GM12878 (cell line): ENCODE data around the gene GNPTAB. TPM values are rescaled to one million over a fixed set of nuclear protein-coding genes. Genes with fewer than 3 reads are reported as not detected.

Experiments used
- CREM ChIP-seq: IDR thresholded peaks from 2 replicates; pipeline ENCODE4 v1.6.1; 2014; ENCODE audit warnings: antibody characterized with exemption, low read depth
- FOS ChIP-seq: IDR thresholded peaks from 3 replicates; pipeline ENCODE4 v1.6.1; 2011; ENCODE audit warnings: borderline replicate concordance; ENCODE audit not compliant: insufficient read length; ENCODE audit errors: extremely low read depth
- GABPA ChIP-seq: IDR thresholded peaks from 2 replicates; pipeline ENCODE4 v1.6.1; 2014; ENCODE audit warnings: antibody characterized with exemption, low read depth, mild to moderate bottlenecking, inconsistent platforms
- KAT2A ChIP-seq: conservative IDR thresholded peaks from 2 replicates; pipeline ENCODE4 v1.6.1; 2011; ENCODE audit warnings: low read depth, low read length; ENCODE audit not compliant: control insufficient read depth
- MYC ChIP-seq: IDR thresholded peaks from 2 replicates; pipeline ENCODE4 v1.6.1; 2011; ENCODE audit warnings: mild to moderate bottlenecking, low read length, moderate library complexity, inconsistent platforms; ENCODE audit not compliant: insufficient read depth, insufficient replicate concordance, insufficient read length, severe bottlenecking
- NFIC ChIP-seq: IDR thresholded peaks from 2 replicates; pipeline ENCODE4 v1.6.1; 2012; ENCODE audit warnings: low read depth, mild to moderate bottlenecking, inconsistent platforms, low read length, moderate library complexity
- NRF1 ChIP-seq: conservative IDR thresholded peaks from 2 replicates; pipeline ENCODE4 v1.6.1; 2011; ENCODE audit warnings: mild to moderate bottlenecking, low read depth, low read length, improper control_type of control experiment
- POLR2A ChIP-seq: IDR thresholded peaks from 2 replicates; pipeline ENCODE4 v1.6.1; 2011; ENCODE audit warnings: low read depth, mild to moderate bottlenecking, low read length
- POLR2AphosphoS2 ChIP-seq: IDR thresholded peaks from 2 replicates; pipeline ENCODE4 v1.6.1; 2011; ENCODE audit warnings: low read depth, mild to moderate bottlenecking, low read length, improper control_type of control experiment, moderate library complexity
- RB1 ChIP-seq: fragments of 450-650 bp; formaldehyde crosslinking; IDR thresholded peaks from 2 replicates; pipeline ENCODE4 v1.6.1; 2017; ENCODE audit warnings: mild to moderate bottlenecking, borderline replicate concordance
- RUNX3 ChIP-seq: IDR thresholded peaks from 2 replicates; pipeline ENCODE4 v1.6.1; 2012; ENCODE audit warnings: low read length, inconsistent platforms
- TAF1 ChIP-seq: IDR thresholded peaks from 2 replicates; pipeline ENCODE4 v1.6.1; 2011; ENCODE audit warnings: mild to moderate bottlenecking, low read depth, low read length, borderline replicate concordance
- TARDBP ChIP-seq: IDR thresholded peaks from 2 replicates; pipeline ENCODE4 v1.6.1; 2016; ENCODE audit warnings: borderline replicate concordance
- TCF3 ChIP-seq: IDR thresholded peaks from 2 replicates; pipeline ENCODE4 v1.6.1; 2012; ENCODE audit warnings: low read depth, mild to moderate bottlenecking, low read length, borderline replicate concordance; ENCODE audit not compliant: insufficient read depth
- polyA plus RNA-seq, 11 experiments: library from polyadenylated mRNA; depleted of rRNA in 4 of 11; unstranded in 6 of 11; stranded (reverse) in 5 of 11; fragments of >200 nt; fragmentation: Nextera tagmentation in 4 of 11; fragmentation: Illumina TruSeq in 1 of 11; extraction: Ambion mirVana in 4 of 11; extraction: Trizol in 1 of 11; gene quantifications; 1 replicate in 1 of 11; 2 replicates in 10 of 11; pipeline versions ENCODE4 v1.2.1 to v1.2.3, GENCODE V29; 2011 to 2016; ENCODE audit warnings: inconsistent platforms in 2 of 11, missing spikeins in 2 of 11, low read depth in 1 of 11
- total RNA-seq, 4 experiments: library from RNA; depleted of rRNA in 3 of 4; stranded (reverse); fragments of >200 nt in 3 of 4; fragmentation: Illumina TruSeq in 1 of 4; extraction: Trizol in 1 of 4; gene quantifications; 2 replicates each; pipeline versions ENCODE4 v1.2.1 to v1.2.3, GENCODE V29; 2013 to 2021
- TF ChIP-seq, protein P1 (sequence below): fragments of 450-650 bp; formaldehyde crosslinking; IDR thresholded peaks from 2 replicates; pipeline ENCODE4 v1.4.0; 2022; ENCODE audit warnings: mild to moderate bottlenecking, moderate library complexity
- TF ChIP-seq, protein P2 (sequence below): fragments of 450-650 bp; IDR thresholded peaks from 2 replicates; pipeline ENCODE4 v1.6.1; 2017; ENCODE audit warnings: antibody characterized with exemption, mild to moderate bottlenecking, moderate library complexity
- TF ChIP-seq, protein P3 (sequence below): IDR thresholded peaks from 2 replicates; pipeline ENCODE4 v1.6.1; 2011; ENCODE audit warnings: low read depth, low read length, improper control_type of control experiment, borderline replicate concordance
- TF ChIP-seq, protein P4 (sequence below): fragments of 450-650 bp; IDR thresholded peaks from 2 replicates; pipeline ENCODE4 v1.6.1; 2017; ENCODE audit warnings: mild to moderate bottlenecking, moderate library complexity

GNPTAB gene
- total and polyA plus RNA-seq, 10 of the 15 experiments (the other 5 are each of a cell fraction or from before 2014, with no cell fraction given) = 9.8 to 38.9 (median 35.3) TPM

DNA sequence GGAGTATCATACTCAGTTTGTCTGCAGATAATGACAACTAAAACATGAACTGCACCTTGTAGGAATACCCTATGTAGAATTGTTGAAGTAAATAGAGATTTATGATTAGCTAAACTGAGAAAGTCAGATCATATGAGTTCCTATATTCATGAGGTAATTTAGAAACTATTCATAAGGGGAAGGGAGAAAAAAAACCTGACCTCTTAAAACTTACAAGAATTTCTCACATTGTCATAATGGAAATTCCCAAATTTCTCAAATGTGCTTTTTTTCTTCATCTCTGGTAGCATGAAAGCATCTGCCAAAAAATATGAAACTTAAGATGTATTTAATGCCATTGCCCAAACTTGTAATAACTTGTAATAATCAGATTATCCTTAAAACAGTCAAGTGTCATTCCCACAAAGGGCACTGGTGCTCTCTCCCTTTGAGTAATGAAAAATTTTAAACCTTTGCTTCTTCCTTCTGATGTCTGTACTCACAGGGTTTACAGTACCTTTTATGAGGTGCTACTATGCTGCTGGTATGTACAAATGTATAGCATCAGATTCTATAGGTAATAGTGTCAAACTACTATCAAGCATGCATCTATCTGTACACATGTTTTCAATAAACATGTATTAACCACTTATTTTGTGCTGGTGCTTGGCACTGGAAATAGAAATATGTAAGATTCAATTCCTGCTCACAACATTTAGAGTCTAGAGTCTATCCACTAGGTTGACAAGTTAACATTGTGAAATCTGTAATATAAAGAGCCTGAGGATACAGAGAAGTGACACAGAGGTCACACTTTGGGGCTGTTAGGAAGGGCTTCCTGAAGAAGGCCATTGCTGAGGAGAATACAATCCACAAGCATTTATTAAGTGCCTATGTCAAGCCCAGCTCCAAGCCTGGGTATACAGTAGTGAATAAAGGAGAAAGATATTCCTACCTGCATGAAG lies 29.2 kb upstream of the GNPTAB start (continued):
- no peak for TF ChIP-seq NRF1
- no peak for TF ChIP-seq POLR2AphosphoS2
- TF ChIP-seq TAF1 = no peak
- TF ChIP-seq RUNX3 = peak; percentile 68; the same call in 1 of the 2 replicates
- no peak for TF ChIP-seq TARDBP
- TF ChIP-seq, protein P1, sequence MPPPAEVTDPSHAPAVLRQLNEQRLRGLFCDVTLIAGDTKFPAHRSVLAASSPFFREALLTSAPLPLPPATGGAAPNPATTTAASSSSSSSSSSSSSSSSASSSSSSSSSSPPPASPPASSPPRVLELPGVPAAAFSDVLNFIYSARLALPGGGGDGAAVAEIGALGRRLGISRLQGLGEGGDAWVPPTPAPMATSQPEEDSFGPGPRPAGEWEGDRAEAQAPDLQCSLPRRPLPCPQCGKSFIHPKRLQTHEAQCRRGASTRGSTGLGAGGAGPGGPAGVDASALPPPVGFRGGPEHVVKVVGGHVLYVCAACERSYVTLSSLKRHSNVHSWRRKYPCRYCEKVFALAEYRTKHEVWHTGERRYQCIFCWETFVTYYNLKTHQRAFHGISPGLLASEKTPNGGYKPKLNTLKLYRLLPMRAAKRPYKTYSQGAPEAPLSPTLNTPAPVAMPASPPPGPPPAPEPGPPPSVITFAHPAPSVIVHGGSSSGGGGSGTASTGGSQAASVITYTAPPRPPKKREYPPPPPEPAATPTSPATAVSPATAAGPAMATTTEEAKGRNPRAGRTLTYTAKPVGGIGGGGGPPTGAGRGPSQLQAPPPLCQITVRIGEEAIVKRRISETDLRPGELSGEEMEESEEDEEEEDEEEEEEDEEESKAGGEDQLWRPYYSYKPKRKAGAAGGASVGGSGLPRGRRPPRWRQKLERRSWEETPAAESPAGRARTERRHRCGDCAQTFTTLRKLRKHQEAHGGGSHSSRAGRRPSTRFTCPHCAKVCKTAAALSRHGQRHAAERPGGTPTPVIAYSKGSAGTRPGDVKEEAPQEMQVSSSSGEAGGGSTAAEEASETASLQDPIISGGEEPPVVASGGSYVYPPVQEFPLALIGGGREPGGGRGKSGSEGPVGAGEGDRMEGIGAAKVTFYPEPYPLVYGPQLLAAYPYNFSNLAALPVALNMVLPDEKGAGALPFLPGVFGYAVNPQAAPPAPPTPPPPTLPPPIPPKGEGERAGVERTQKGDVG (CRISPR knock-in tag) = no peak
- TF ChIP-seq, protein P2, sequence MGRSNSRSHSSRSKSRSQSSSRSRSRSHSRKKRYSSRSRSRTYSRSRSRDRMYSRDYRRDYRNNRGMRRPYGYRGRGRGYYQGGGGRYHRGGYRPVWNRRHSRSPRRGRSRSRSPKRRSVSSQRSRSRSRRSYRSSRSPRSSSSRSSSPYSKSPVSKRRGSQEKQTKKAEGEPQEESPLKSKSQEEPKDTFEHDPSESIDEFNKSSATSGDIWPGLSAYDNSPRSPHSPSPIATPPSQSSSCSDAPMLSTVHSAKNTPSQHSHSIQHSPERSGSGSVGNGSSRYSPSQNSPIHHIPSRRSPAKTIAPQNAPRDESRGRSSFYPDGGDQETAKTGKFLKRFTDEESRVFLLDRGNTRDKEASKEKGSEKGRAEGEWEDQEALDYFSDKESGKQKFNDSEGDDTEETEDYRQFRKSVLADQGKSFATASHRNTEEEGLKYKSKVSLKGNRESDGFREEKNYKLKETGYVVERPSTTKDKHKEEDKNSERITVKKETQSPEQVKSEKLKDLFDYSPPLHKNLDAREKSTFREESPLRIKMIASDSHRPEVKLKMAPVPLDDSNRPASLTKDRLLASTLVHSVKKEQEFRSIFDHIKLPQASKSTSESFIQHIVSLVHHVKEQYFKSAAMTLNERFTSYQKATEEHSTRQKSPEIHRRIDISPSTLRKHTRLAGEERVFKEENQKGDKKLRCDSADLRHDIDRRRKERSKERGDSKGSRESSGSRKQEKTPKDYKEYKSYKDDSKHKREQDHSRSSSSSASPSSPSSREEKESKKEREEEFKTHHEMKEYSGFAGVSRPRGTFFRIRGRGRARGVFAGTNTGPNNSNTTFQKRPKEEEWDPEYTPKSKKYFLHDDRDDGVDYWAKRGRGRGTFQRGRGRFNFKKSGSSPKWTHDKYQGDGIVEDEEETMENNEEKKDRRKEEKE = no peak
- no peak for TF ChIP-seq TCF3
- TF ChIP-seq GABPA = peak; percentile 54; the same call in 1 of the 2 replicates
- TF ChIP-seq, protein P3, sequence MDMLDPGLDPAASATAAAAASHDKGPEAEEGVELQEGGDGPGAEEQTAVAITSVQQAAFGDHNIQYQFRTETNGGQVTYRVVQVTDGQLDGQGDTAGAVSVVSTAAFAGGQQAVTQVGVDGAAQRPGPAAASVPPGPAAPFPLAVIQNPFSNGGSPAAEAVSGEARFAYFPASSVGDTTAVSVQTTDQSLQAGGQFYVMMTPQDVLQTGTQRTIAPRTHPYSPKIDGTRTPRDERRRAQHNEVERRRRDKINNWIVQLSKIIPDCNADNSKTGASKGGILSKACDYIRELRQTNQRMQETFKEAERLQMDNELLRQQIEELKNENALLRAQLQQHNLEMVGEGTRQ = no peak
- no peak for TF ChIP-seq KAT2A
- TF ChIP-seq MYC = no peak
- no peak for TF ChIP-seq POLR2A
- no peak for TF ChIP-seq RB1
- TF ChIP-seq, protein P4, sequence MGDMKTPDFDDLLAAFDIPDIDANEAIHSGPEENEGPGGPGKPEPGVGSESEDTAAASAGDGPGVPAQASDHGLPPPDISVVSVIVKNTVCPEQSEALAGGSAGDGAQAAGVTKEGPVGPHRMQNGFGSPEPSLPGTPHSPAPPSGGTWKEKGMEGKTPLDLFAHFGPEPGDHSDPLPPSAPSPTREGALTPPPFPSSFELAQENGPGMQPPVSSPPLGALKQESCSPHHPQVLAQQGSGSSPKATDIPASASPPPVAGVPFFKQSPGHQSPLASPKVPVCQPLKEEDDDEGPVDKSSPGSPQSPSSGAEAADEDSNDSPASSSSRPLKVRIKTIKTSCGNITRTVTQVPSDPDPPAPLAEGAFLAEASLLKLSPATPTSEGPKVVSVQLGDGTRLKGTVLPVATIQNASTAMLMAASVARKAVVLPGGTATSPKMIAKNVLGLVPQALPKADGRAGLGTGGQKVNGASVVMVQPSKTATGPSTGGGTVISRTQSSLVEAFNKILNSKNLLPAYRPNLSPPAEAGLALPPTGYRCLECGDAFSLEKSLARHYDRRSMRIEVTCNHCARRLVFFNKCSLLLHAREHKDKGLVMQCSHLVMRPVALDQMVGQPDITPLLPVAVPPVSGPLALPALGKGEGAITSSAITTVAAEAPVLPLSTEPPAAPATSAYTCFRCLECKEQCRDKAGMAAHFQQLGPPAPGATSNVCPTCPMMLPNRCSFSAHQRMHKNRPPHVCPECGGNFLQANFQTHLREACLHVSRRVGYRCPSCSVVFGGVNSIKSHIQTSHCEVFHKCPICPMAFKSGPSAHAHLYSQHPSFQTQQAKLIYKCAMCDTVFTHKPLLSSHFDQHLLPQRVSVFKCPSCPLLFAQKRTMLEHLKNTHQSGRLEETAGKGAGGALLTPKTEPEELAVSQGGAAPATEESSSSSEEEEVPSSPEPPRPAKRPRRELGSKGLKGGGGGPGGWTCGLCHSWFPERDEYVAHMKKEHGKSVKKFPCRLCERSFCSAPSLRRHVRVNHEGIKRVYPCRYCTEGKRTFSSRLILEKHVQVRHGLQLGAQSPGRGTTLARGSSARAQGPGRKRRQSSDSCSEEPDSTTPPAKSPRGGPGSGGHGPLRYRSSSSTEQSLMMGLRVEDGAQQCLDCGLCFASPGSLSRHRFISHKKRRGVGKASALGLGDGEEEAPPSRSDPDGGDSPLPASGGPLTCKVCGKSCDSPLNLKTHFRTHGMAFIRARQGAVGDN = 0 out of 2 replicates have a peak, but pooled peaks have one; percentile 51
- TF ChIP-seq FOS = no peak
- TF ChIP-seq CREM = peak; percentile 80; the same call in 1 of the 2 replicates
- peak; percentile 99 for TF ChIP-seq NFIC
